Measurements from ENCODE around the gene ZYX. TPM values are rescaled to one million over a fixed set of nuclear protein-coding genes. Genes with fewer than 3 reads are reported as not detected.

Gene ZYX
- total RNA-seq, 1 experiment from 2014 or later: 145 TPM

- peaks cover 13% of the 10 kb centered on the region; the same call in 1 of the 2 replicates for H3K36me3 ChIP-seq (ENCODE audit: low read depth)
- H3K27ac ChIP-seq: peak overlapping the region; percentile 89
- H3K79me2 ChIP-seq (ENCODE audit: low read depth): peaks cover 53% of the 10 kb centered on the region
- DNase-seq: peak; percentile 75 to 89
- intact Hi-C loops (cut with micrococcal nuclease; ENCODE audit: unreplicated experiment): loop anchor here (1.0 to 5.0 kb wide), 5 partner anchors 35 to 498 kb away; partner anchors contain the start of gene CASP2
- no peaks in the 10 kb centered on the region for H3K27me3 ChIP-seq (ENCODE audit: insufficient read depth, low read depth)
- peaks cover 13% of the 10 kb centered on the region; the same call in 1 of the 2 replicates for H3F3A ChIP-seq (ENCODE audit: insufficient read depth, low read depth)
- H4K20me1 ChIP-seq (ENCODE audit: insufficient read depth): peaks cover 29% of the 10 kb centered on the region
- no peaks in the 10 kb centered on the region for H3K9me2 ChIP-seq (ENCODE audit: insufficient read depth)
- ChIA-PET CTCF (interaction anchor here (0.6 to 1.0 kb wide), 7 partner anchors 8 to 1405 kb away, joined by 3 to 7 read pairs (median 4); no protein-coding TSS in a partner anchor), POLR2A (ENCODE audit: unreplicated experiment) (interaction anchor here (0.5 to 1.0 kb wide), 6 partner anchors 49 to 1702 kb away, joined by 3 to 21 read pairs (median 3); no protein-coding TSS in a partner anchor)
- H3K9me3 ChIP-seq (ENCODE audit: insufficient read depth, low read depth): no peaks in the 10 kb centered on the region
- H3K4me2 ChIP-seq: peak overlapping the region; percentile 96
- peak overlapping the region; percentile 74 for H3K4me3 ChIP-seq
- TF ChIP-seq EZH2 (IDR thresholded peaks at IDR 0.05; ENCODE audit: low read depth): no peak
- TF ChIP-seq, protein P1, sequence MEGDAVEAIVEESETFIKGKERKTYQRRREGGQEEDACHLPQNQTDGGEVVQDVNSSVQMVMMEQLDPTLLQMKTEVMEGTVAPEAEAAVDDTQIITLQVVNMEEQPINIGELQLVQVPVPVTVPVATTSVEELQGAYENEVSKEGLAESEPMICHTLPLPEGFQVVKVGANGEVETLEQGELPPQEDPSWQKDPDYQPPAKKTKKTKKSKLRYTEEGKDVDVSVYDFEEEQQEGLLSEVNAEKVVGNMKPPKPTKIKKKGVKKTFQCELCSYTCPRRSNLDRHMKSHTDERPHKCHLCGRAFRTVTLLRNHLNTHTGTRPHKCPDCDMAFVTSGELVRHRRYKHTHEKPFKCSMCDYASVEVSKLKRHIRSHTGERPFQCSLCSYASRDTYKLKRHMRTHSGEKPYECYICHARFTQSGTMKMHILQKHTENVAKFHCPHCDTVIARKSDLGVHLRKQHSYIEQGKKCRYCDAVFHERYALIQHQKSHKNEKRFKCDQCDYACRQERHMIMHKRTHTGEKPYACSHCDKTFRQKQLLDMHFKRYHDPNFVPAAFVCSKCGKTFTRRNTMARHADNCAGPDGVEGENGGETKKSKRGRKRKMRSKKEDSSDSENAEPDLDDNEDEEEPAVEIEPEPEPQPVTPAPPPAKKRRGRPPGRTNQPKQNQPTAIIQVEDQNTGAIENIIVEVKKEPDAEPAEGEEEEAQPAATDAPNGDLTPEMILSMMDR (conservative IDR thresholded peaks at IDR 0.05): peak; percentile 99
- peak overlapping the region; percentile 85 for H2AFZ ChIP-seq
- TSS peak; percentile 58 for BruUV-seq (replicated peaks)
- peaks cover 31% of the 10 kb centered on the region for H3K4me1 ChIP-seq (replicated peaks; ENCODE audit: insufficient read depth)
Observed at GRCh38 chr7:143380260-143380645, 892 bp upstream of the ZYX start.

- no TSS peak for BruUV-seq (replicated peaks)
- no peak for TF ChIP-seq EZH2 (IDR thresholded peaks at IDR 0.05; ENCODE audit: low read depth)
- TF ChIP-seq, protein P1 (conservative IDR thresholded peaks at IDR 0.05): no peak
- Histone ChIP-seq H3K9me2 (ENCODE audit: insufficient read depth) (no peaks in the 10 kb centered on the region), H4K20me1 (ENCODE audit: insufficient read depth) (peaks cover 40% of the 10 kb centered on the region), H2AFZ (peak overlapping the region; percentile 85), H3K27me3 (ENCODE audit: insufficient read depth, low read depth) (no peaks in the 10 kb centered on the region), H3K4me2 (peak overlapping the region; percentile 96), H3K27ac (peak overlapping the region; percentile 42), H3F3A (ENCODE audit: insufficient read depth, low read depth) (peaks cover 13% of the 10 kb centered on the region; the same call in 1 of the 2 replicates), H3K9me3 (ENCODE audit: insufficient read depth, low read depth) (no peaks in the 10 kb centered on the region), H3K4me1 (replicated peaks; ENCODE audit: insufficient read depth) (peaks cover 26% of the 10 kb centered on the region), H3K79me2 (ENCODE audit: low read depth) (peaks cover 64% of the 10 kb centered on the region), H3K4me3 (peak overlapping the region; percentile 74), H3K36me3 (ENCODE audit: low read depth) (peaks cover 13% of the 10 kb centered on the region; the same call in 1 of the 2 replicates)
- ChIA-PET CTCF (interaction anchor here (0.7 to 1.1 kb wide), 3 partner anchors 26 to 50 kb away, joined by 3 to 5 read pairs (median 3); partner anchors contain the start of gene EPHA1), POLR2A (ENCODE audit: unreplicated experiment) (no interaction called here)
- intact Hi-C loops (cut with micrococcal nuclease; ENCODE audit: unreplicated experiment): loop anchor here (1.0 to 5.0 kb wide), 7 partner anchors 26 to 499 kb away; no protein-coding TSS in a partner anchor
- peak in 1 of 2 experiments; percentile 80 for DNase-seq
Observed at GRCh38 chr7:143381427-143382125, 431 bp downstream of the ZYX start.

GRCh38 chr7:143382126-143382790 lies 1.1 kb downstream of the ZYX start:
- ChIA-PET CTCF (interaction anchor here (0.7 to 1.1 kb wide), 3 partner anchors 25 to 51 kb away, joined by 3 to 5 read pairs (median 3); partner anchors contain the start of gene EPHA1), POLR2A (ENCODE audit: unreplicated experiment) (interaction anchor here (0.5 kb wide), 1 partner anchor 103 kb away, joined by 5 read pairs; no protein-coding TSS in a partner anchor)
- Histone ChIP-seq H3K9me2 (ENCODE audit: insufficient read depth) (no peaks in the 10 kb centered on the region), H3K4me1 (replicated peaks; ENCODE audit: insufficient read depth) (peaks cover 26% of the 10 kb centered on the region), H3K4me3 (peak overlapping the region; percentile 74), H2AFZ (no peak overlapping the region), H3K9me3 (ENCODE audit: insufficient read depth, low read depth) (no peaks in the 10 kb centered on the region), H4K20me1 (ENCODE audit: insufficient read depth) (peaks cover 46% of the 10 kb centered on the region), H3F3A (ENCODE audit: insufficient read depth, low read depth) (peaks cover 13% of the 10 kb centered on the region; the same call in 1 of the 2 replicates), H3K36me3 (ENCODE audit: low read depth) (peaks cover 13% of the 10 kb centered on the region; the same call in 1 of the 2 replicates), H3K79me2 (ENCODE audit: low read depth) (peaks cover 64% of the 10 kb centered on the region), H3K27ac (no peak overlapping the region), H3K4me2 (peak overlapping the region; percentile 96), H3K27me3 (ENCODE audit: insufficient read depth, low read depth) (no peaks in the 10 kb centered on the region)
- BruUV-seq (replicated peaks): TSS peak; percentile 66
- TF ChIP-seq EZH2 (IDR thresholded peaks at IDR 0.05; ENCODE audit: low read depth): no peak
- TF ChIP-seq, protein P1 (conservative IDR thresholded peaks at IDR 0.05): no peak
- DNase-seq: no peak
- intact Hi-C loops (cut with micrococcal nuclease; ENCODE audit: unreplicated experiment): loop anchor here (5.0 kb wide), 1 partner anchor 500 kb away; no protein-coding TSS in a partner anchor
